Ovary (tissue), 9 donors: ENCODE data around the gene MICAL2. TPM values are rescaled to one million over a fixed set of nuclear protein-coding genes. Genes with fewer than 3 reads are reported as not detected.

Experiments
- DNase-seq, 5 donors: peaks; one replicate each; pipeline ENCODE4 v3.0.0-alpha.2; 2019 to 2020
- H3K27ac ChIP-seq, 2 donors: fragments of 200-600 bp; one replicate each; pipeline versions ENCODE4 v1.5.1 to v1.8.0; 2019 to 2022
- H3K27me3 ChIP-seq: fragments of 200-600 bp; one replicate; pipeline ENCODE4 v1.8.0; 2022
- H3K36me3 ChIP-seq: fragments of 200-600 bp; sonication (generic); one replicate; pipeline ENCODE4 v1.5.1; 2019
- H3K4me1 ChIP-seq: one replicate; pipeline ENCODE4 v1.8.1; 2013; ENCODE audit warnings: mild to moderate bottlenecking, moderate library complexity; ENCODE audit not compliant: insufficient read depth
- H3K4me3 ChIP-seq: fragments of 200-600 bp; sonication (generic); one replicate; pipeline ENCODE4 v1.5.1; 2017
- H3K9me3 ChIP-seq, 2 donors: fragments of 200-600 bp in 1 of 2; sonication (generic) in 1 of 2; one replicate each; pipeline versions ENCODE4 v1.5.1 to v1.8.1; 2013 to 2019; ENCODE audit warnings: mild to moderate bottlenecking in 1 of 2, moderate library complexity in 1 of 2
- CTCF ChIP-seq, 3 donors: fragments of 450-650 bp in 2 of 3; fragments of 200-600 bp in 1 of 3; IDR thresholded peaks; one replicate each; pipeline versions ENCODE4 v1.5.1 to v1.8.0; 2016 to 2022; ENCODE audit warnings: antibody characterized with exemption in 3 of 3, mild to moderate bottlenecking in 1 of 3
- EP300 ChIP-seq: sonication (generic); formaldehyde crosslinking; IDR thresholded peaks from one replicate; pipeline ENCODE4 v1.6.1; 2017; ENCODE audit warnings: antibody characterized with exemption
- POLR2A ChIP-seq: fragments of 450-650 bp; IDR thresholded peaks from one replicate; pipeline ENCODE4 v1.6.1; 2017; ENCODE audit warnings: antibody characterized with exemption, mild to moderate bottlenecking, moderate library complexity
- WGBS, 3 donors: extraction: QIAGEN DNeasy Blood & Tissue Kit in 1 of 3; methylation state at CpG; one replicate each; pipeline versions ENCODE4 v1.1.5 to v1.1.7; 2013 to 2017; 5-methylcytosine and 5-hydroxymethylcytosine counted together
- intact Hi-C, 4 donors: fragments of 100-400 bp; cut with DNase I; formaldehyde crosslinking; loops; one replicate each; pipeline versions ENCODE4 v1.11.0 to v1.15.1; 2022 to 2023
- polyA plus RNA-seq, 2 donors: library from polyadenylated mRNA; stranded (reverse); fragments of 200-250 nt in 1 of 2; fragments of 350-450 nt in 1 of 2; fragmentation: Illumina TruSeq in 1 of 2; extraction: RNeasy Lipid Tissue Mini Kit (QIAGEN cat#74804) in 1 of 2; gene quantifications; one replicate each; pipeline ENCODE4 v1.2.3, GENCODE V29; 2013 to 2014
- total RNA-seq, 7 donors: library from RNA; depleted of rRNA in 2 of 7; stranded (reverse); fragments of >200 nt in 2 of 7; fragmentation: NEBNext Ultra II Directional in 3 of 7; extraction: Animal tissue kit (Norgen Biotek cat#: 25700) in 3 of 7; gene quantifications; one replicate each; pipeline versions ENCODE4 v1.1.0 to v1.2.4, GENCODE V29; 2016 to 2023
- donor health status: DM: no; HTN: no; CAD: no; lungs with moderate emphysema.
- donor health status: DM: no; HTN: no; CAD: no.
- donor health status: Bipolar disorder and iron deficiency.
- donor health status: DM: yes; HTN: yes; CAD: no.
- donor health status: DM: no; HTN: no; CAD: no.
- donor health status: DM: yes; HTN: yes; CAD: no.

MICAL2 gene
- total and polyA plus RNA-seq, 9 donors: 10.7 to 73.6 (median 32.5) TPM

- no peak for TF ChIP-seq POLR2A
- TF ChIP-seq EP300: no peak
- TF ChIP-seq CTCF (IDR thresholded peaks at IDR 0.05): no peak
- intact Hi-C loops: no loop called here
- Histone ChIP-seq H3K4me1 (peaks cover 18% of the 10 kb centered on the region), H3K4me3 (no peak overlapping the region), H3K27me3 (no peaks in the 10 kb centered on the region), H3K36me3 (no peaks in the 10 kb centered on the region), H3K9me3 (no peaks in the 10 kb centered on the region), H3K27ac (no peak overlapping the region)
- DNase-seq: no peak
- WGBS, 3 donors: 92 to 94% (median 93%) methylated on average over 4 of the region's 4 CpGs
Observed at GRCh38 chr11:12218909-12219308, 108.5 kb downstream of the MICAL2 start.

GRCh38 chr11:12219757-12220156 lies 109.4 kb downstream of the MICAL2 start:
- Histone ChIP-seq H3K4me3 (no peak overlapping the region), H3K27me3 (no peaks in the 10 kb centered on the region), H3K9me3 (no peaks in the 10 kb centered on the region), H3K4me1 (peaks cover 18% of the 10 kb centered on the region), H3K36me3 (no peaks in the 10 kb centered on the region), H3K27ac (no peak overlapping the region)
- TF ChIP-seq CTCF (IDR thresholded peaks at IDR 0.05): no peak
- intact Hi-C loops: loop anchor here in 1 of 4 donors (10.0 kb wide), 1 partner anchor 105 kb away; the partner anchor contains the start of gene MICAL2
- no peak for DNase-seq
- WGBS, 3 donors: 19 to 42% (median 39%) methylated on average over 6 of the region's 6 CpGs

GRCh38 chr11:12220305-12220704 lies 109.9 kb downstream of the MICAL2 start:
- intact Hi-C loops: loop anchor here in 1 of 4 donors (10.0 kb wide), 1 partner anchor 106 kb away; the partner anchor contains the start of gene MICAL2
- TF ChIP-seq CTCF (IDR thresholded peaks at IDR 0.05) (no peak), POLR2A (no peak), EP300 (no peak)
- peak overlapping the region in 1 of 2 donors; percentile 19 for H3K27ac ChIP-seq

GRCh38 chr11:12221051-12221535 lies 110.7 kb downstream of the MICAL2 start:
- Histone ChIP-seq H3K4me1 (peaks cover 18% of the 10 kb centered on the region), H3K4me3 (no peak overlapping the region), H3K36me3 (no peaks in the 10 kb centered on the region), H3K9me3 (no peaks in the 10 kb centered on the region), H3K27me3 (no peaks in the 10 kb centered on the region), H3K27ac (peak overlapping the region in 1 of 2 donors; percentile 19)
- intact Hi-C loops: loop anchor here in 1 of 4 donors (10.0 kb wide), 1 partner anchor 106 kb away; the partner anchor contains the start of gene MICAL2
- no peak for DNase-seq
- WGBS, 3 donors: 93 to 95% (median 95%) methylated on average over 6 of the region's 6 CpGs
- no peak for TF ChIP-seq EP300

More at GRCh38 chr11:12220305-12220704, 109.9 kb downstream of the MICAL2 start:
- 18 to 33% (median 31%) methylated on average over 11 of the region's 11 CpGs for WGBS, 3 donors
- peaks cover 18% of the 10 kb centered on the region for H3K4me1 ChIP-seq
- H3K4me3 ChIP-seq: no peak overlapping the region
- no peaks in the 10 kb centered on the region for H3K36me3 ChIP-seq
- DNase-seq: peak; percentile 71 to 84 (median 74)
- no peaks in the 10 kb centered on the region for H3K27me3 ChIP-seq
- H3K9me3 ChIP-seq: no peaks in the 10 kb centered on the region

GRCh38 chr11:12222055-12222792 lies 111.8 kb downstream of the MICAL2 start:
- no peaks in the 10 kb centered on the region for H3K36me3 ChIP-seq
- H3K27ac ChIP-seq: no peak overlapping the region
- no peak for TF ChIP-seq POLR2A
- TF ChIP-seq CTCF (IDR thresholded peaks at IDR 0.05): no peak
- no peak for TF ChIP-seq EP300
- H3K4me1 ChIP-seq: peaks cover 16% of the 10 kb centered on the region
- 40 to 56% (median 50%) methylated on average over 17 of the region's 17 CpGs for WGBS, 3 donors
- peak; percentile 54 to 78 (median 73) for DNase-seq
- no peaks in the 10 kb centered on the region for H3K9me3 ChIP-seq
- no peaks in the 10 kb centered on the region for H3K27me3 ChIP-seq
- intact Hi-C loops: loop anchor here in 1 of 4 donors (10.0 kb wide), 1 partner anchor 107 kb away; the partner anchor contains the start of gene MICAL2
- no peak overlapping the region for H3K4me3 ChIP-seq
